Testis (tissue), 3 donors: ENCODE data around the gene LMNTD2. TPM values are rescaled to one million over a fixed set of nuclear protein-coding genes. Genes with fewer than 3 reads are reported as not detected.
A peak's percentile ranks its signal among the peaks of the same experiment; 100 is the strongest.

Source experiments
- DNase-seq: peaks from one replicate; pipeline ENCODE4 v3.0.0-alpha.2; 2019
- H3K27ac ChIP-seq, 2 donors: fragments of 200-600 bp; sonication (generic); one replicate each; pipeline ENCODE4 v1.5.1; 2019
- H3K27me3 ChIP-seq: fragments of 200-600 bp; sonication (generic); one replicate; pipeline ENCODE4 v1.5.1; 2019
- H3K36me3 ChIP-seq: fragments of 200-600 bp; sonication (generic); one replicate; pipeline ENCODE4 v1.5.1; 2017; ENCODE audit warnings: low read depth; ENCODE audit errors: missing control alignments
- H3K4me1 ChIP-seq: fragments of 200-600 bp; sonication (generic); one replicate; pipeline ENCODE4 v1.5.1; 2019
- H3K4me3 ChIP-seq, 2 donors: fragments of 200-600 bp; sonication (generic); one replicate each; pipeline ENCODE4 v1.5.1; 2017 to 2019
- H3K9me3 ChIP-seq: fragments of 200-600 bp; sonication (generic); one replicate; pipeline ENCODE4 v1.5.1; 2017
- CTCF ChIP-seq, 3 experiments: fragments of 450-650 bp in 2 of 3; fragments of 200-600 bp in 1 of 3; sonication (generic) in 1 of 3; IDR thresholded peaks; one replicate each; pipeline ENCODE4 v1.5.1; 2016 to 2019; ENCODE audit warnings: antibody characterized with exemption in 3 of 3, mild to moderate bottlenecking in 2 of 3, moderate library complexity in 1 of 3
- POLR2A ChIP-seq: fragments of 450-650 bp; IDR thresholded peaks from one replicate; pipeline ENCODE4 v1.6.1; 2017; ENCODE audit warnings: antibody characterized with exemption, mild to moderate bottlenecking, moderate library complexity
- WGBS, 2 donors: methylation state at CpG; one replicate each; pipeline ENCODE4 v1.1.5; 2018; 5-methylcytosine and 5-hydroxymethylcytosine counted together
- intact Hi-C: fragments of 100-400 bp; cut with DNase I; formaldehyde crosslinking; loops from one replicate; pipeline ENCODE4 v1.15.1; 2023; ENCODE audit warnings: low total_unique reads
- polyA plus RNA-seq: library from polyadenylated mRNA; stranded (reverse); fragments of 350-450 nt; fragmentation: Illumina TruSeq; extraction: RNeasy Lipid Tissue Mini Kit (QIAGEN cat#74804); gene quantifications from one replicate; pipeline ENCODE4 v1.2.3, GENCODE V29; 2014; ENCODE audit warnings: low read depth, low replicate concordance; ENCODE audit not compliant: insufficient read depth
- total RNA-seq, 2 donors: library from RNA; depleted of rRNA; stranded (reverse); fragments of >200 nt; gene quantifications; one replicate each; pipeline ENCODE4 v1.2.3, GENCODE V29; 2016

The LMNTD2 gene
- total and polyA plus RNA-seq, 3 donors from 2014 or later = 26.1 to 59.9 (median 29.2) TPM

DNA sequence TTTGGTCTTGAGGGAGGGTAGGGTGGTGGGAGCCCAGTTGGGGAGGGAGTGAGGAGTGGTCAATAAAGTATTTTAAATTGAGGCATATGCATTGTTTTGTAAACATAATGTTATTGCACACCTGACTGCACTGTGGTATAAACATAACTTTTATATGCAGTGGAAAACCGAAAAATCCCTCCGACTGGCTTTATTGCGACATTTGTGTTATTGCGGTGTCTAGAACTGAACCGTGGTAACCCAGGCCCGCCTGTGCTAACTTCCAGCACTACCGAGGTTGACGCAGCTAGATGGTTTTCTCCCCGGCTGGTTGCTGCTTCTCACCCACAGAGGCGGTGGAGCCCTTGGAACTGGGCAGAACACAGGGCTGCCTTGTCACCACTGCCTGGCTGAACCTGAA, 45.9 kb downstream of the LMNTD2 start:
- Histone ChIP-seq H3K9me3 (no peaks in the 10 kb centered on the region), H3K4me3 (no peak overlapping the region), H3K36me3 (no peaks in the 10 kb centered on the region), H3K4me1 (no peaks in the 10 kb centered on the region), H3K27me3 (no peaks in the 10 kb centered on the region), H3K27ac (no peak overlapping the region)
- intact Hi-C loops = no loop called here
- WGBS, 2 donors = 90 to 93% methylated on average over 10 of the region's 10 CpGs
- DNase-seq = no peak
- no peak for TF ChIP-seq CTCF (IDR thresholded peaks at IDR 0.05)
- TF ChIP-seq POLR2A = no peak

- 92 to 95% methylated on average over 29 of the region's 29 CpGs for WGBS, 2 donors
These were observed 47.6 kb downstream of the LMNTD2 start for GRCh38 chr11:512761-513595.

DNA sequence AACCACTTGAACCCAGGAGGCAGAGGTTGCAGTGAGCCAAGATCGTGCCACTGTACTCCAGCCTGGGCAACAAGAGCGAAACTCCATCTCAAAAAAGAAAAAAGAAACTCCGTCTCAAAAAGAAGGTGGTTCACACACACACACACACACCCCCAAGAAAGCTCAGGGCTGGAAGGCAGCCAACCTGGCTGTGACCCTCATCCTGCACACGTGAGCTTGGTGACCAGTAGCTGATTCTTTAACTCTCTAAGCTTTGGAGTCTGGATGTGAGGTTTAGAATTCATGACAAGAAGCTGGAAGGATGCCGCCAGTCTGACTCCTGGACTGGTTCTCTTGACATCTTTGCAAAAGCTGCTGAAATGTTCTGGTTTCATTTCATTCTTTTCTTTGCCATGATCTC, 51.6 kb downstream of the LMNTD2 start:
- no peaks in the 10 kb centered on the region for H3K9me3 ChIP-seq
- H3K4me1 ChIP-seq = peaks cover 16% of the 10 kb centered on the region
- TF ChIP-seq CTCF (IDR thresholded peaks at IDR 0.05) = no peak
- no peak for TF ChIP-seq POLR2A
- DNase-seq = no peak
- H3K36me3 ChIP-seq = no peaks in the 10 kb centered on the region
- no peak overlapping the region for H3K4me3 ChIP-seq
- no peak overlapping the region for H3K27ac ChIP-seq
- intact Hi-C loops = no loop called here
- 84% methylated on average over 5 of the region's 5 CpGs for WGBS, 2 donors
- H3K27me3 ChIP-seq = no peaks in the 10 kb centered on the region

More at GRCh38 chr11:512761-513595, 47.6 kb downstream of the LMNTD2 start:
- DNase-seq = no peak
- TF ChIP-seq CTCF (IDR thresholded peaks at IDR 0.05) (no peak), POLR2A (no peak)
- intact Hi-C loops = no loop called here
- no peak overlapping the region for H3K27ac ChIP-seq
- no peaks in the 10 kb centered on the region for H3K9me3 ChIP-seq
- no peaks in the 10 kb centered on the region for H3K27me3 ChIP-seq
- H3K4me1 ChIP-seq = peaks cover 2% of the 10 kb centered on the region
- no peaks in the 10 kb centered on the region for H3K36me3 ChIP-seq
- H3K4me3 ChIP-seq = no peak overlapping the region

DNA sequence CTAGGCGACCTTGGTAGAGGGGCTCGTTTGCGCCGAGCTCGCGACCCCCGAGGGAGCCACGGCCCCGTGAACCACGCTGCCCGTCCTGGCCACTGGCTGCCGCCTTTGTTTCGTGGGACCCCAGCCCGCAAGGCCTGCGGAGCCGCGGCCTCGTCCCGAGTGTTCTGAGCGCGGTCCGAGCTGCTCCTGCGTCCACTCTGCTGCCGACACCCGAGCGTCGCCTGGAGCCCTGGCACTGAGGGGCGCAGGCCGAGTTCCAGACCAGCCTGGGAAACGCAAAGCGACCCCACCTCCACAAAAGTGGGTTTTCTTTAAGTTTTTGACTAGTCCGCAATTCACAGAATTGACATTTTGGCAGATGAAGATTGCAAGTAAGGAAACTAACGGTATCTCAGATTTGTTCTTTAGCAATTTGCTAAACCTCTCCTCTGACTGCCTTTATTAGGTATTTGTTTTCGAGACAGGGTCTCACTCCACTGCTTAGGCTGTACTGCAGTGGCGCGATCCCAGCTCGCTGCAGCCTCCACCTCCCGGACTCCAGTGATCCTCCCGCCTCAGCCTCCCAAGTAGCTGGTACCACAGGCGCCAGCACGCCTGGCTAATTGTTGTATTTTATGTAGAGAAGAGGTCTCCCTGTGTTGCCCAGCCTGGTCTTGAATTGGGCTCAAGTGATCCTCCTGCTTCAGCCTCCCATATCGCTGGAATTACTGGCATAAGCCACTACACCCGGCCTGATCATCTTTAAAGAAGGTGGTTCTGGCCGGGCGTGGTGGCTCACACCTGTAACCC, 52.6 kb downstream of the LMNTD2 start:
- 32 to 40% methylated on average over 27 to 43 of the region's 45 CpGs for WGBS, 2 donors
- H3K4me1 ChIP-seq = peaks cover 25% of the 10 kb centered on the region
- TF ChIP-seq CTCF (IDR thresholded peaks at IDR 0.05) = no peak
- TF ChIP-seq POLR2A = no peak
- DNase-seq = no peak
- H3K9me3 ChIP-seq = no peaks in the 10 kb centered on the region
- no peaks in the 10 kb centered on the region for H3K27me3 ChIP-seq
- H3K4me3 ChIP-seq = peak overlapping the region; percentile 81 to 96
- peak overlapping the region in 1 of 2 donors; percentile 100 for H3K27ac ChIP-seq
- no peaks in the 10 kb centered on the region for H3K36me3 ChIP-seq
- intact Hi-C loops = no loop called here
